Esophagus squamous epithelium (tissue), 4 donors: Measurements from ENCODE around the gene ATL1.

ENCODE experiments used
- CTCF ChIP-seq, 6 experiments: fragments of 450-650 bp in 4 of 6; fragments of 200-600 bp in 2 of 6; sonication (generic) in 2 of 6; IDR thresholded peaks; one replicate each; pipeline ENCODE4 v1.5.1; 2016 to 2019; ENCODE audit warnings: antibody characterized with exemption in 6 of 6, mild to moderate bottlenecking in 4 of 6, moderate library complexity in 4 of 6
- POLR2A ChIP-seq, 4 donors: fragments of 450-650 bp; IDR thresholded peaks; one replicate each; pipeline ENCODE4 v1.6.1; 2017; ENCODE audit warnings: antibody characterized with exemption in 4 of 4, mild to moderate bottlenecking in 4 of 4, moderate library complexity in 3 of 4

- TF ChIP-seq POLR2A (IDR thresholded peaks at IDR 0.05) (no peak), CTCF (IDR thresholded peaks at IDR 0.05) (no peak)
Measured at GRCh38 chr14:50659327-50659974, 99.5 kb downstream of the ATL1 start.
